CD14-positive monocyte (primary cell): ENCODE results near the gene CAMK1D. TPM values are rescaled to one million over a fixed set of nuclear protein-coding genes. Genes with fewer than 3 reads are reported as not detected.
A peak's percentile ranks its signal among the peaks of the same experiment; 100 is the strongest.

ENCODE experiments used
- DNase-seq, 3 donors: peaks; one replicate each; pipeline ENCODE4 v3.0.0-alpha.2; 2011 to 2022
- H2AFZ ChIP-seq: 2 replicates; pipeline ENCODE4 v1.6.0; 2012; ENCODE audit warnings: mild to moderate bottlenecking, low read depth, low read length, inconsistent platforms; ENCODE audit not compliant: insufficient read depth, poor library complexity, severe bottlenecking
- H3K27ac ChIP-seq, 2 donors: 1 replicate in 1 of 2; 2 replicates in 1 of 2; pipeline ENCODE4 v1.5.1; 2012 to 2013; ENCODE audit warnings: low read length in 2 of 2, control low read depth in 1 of 2, inconsistent platforms in 1 of 2, low read depth in 1 of 2, mild to moderate bottlenecking in 1 of 2
- H3K27me3 ChIP-seq, 2 donors: one replicate each; pipeline versions ENCODE4 v1.6.0 to v1.6.1; 2011 to 2013; ENCODE audit warnings: low read length in 2 of 2; ENCODE audit not compliant: control insufficient read depth in 2 of 2, insufficient read depth in 2 of 2
- H3K36me3 ChIP-seq, 2 donors: replicated peaks in 1 of 2; 1 replicate in 1 of 2; 2 replicates in 1 of 2; pipeline versions ENCODE4 v1.5.1 to v1.6.1; 2012 to 2013; ENCODE audit warnings: low read length in 2 of 2, control low read depth in 1 of 2, inconsistent platforms in 1 of 2, mild to moderate bottlenecking in 1 of 2; ENCODE audit not compliant: insufficient read depth in 2 of 2, control insufficient read depth in 1 of 2
- H3K4me1 ChIP-seq, 2 donors: 1 replicate in 1 of 2; 2 replicates in 1 of 2; pipeline versions ENCODE4 v1.5.1 to v1.6.1; 2012 to 2013; ENCODE audit warnings: low read length in 2 of 2, control low read depth in 1 of 2, inconsistent platforms in 1 of 2, mild to moderate bottlenecking in 1 of 2, moderate library complexity in 1 of 2; ENCODE audit not compliant: insufficient read depth in 2 of 2, control insufficient read depth in 1 of 2
- H3K4me2 ChIP-seq: replicated peaks from 2 replicates; pipeline ENCODE3; 2012; ENCODE audit warnings: low read length, moderate library complexity, mild to moderate bottlenecking; ENCODE audit not compliant: poor library complexity, severe bottlenecking; ENCODE audit errors: extremely low read depth
- H3K4me3 ChIP-seq, 3 experiments: fragments of 200-600 bp in 1 of 3; sonication (generic) in 1 of 3; replicated peaks in 1 of 3; 1 replicate in 2 of 3; 2 replicates in 1 of 3; pipeline ENCODE4 v1.5.1; 2011 to 2013; ENCODE audit warnings: low read length in 3 of 3, mild to moderate bottlenecking in 3 of 3, control low read depth in 2 of 3, low read depth in 2 of 3, inconsistent platforms in 1 of 3, moderate library complexity in 1 of 3
- H3K79me2 ChIP-seq: 2 replicates; pipeline ENCODE4 v1.6.0; 2012; ENCODE audit warnings: mild to moderate bottlenecking, control low read depth, inconsistent platforms, low read length, moderate library complexity; ENCODE audit not compliant: insufficient read depth
- H3K9ac ChIP-seq: 2 replicates; pipeline ENCODE4 v1.6.0; 2017; ENCODE audit warnings: low read length, mild to moderate bottlenecking; ENCODE audit not compliant: insufficient read depth, poor library complexity, severe bottlenecking
- H3K9me3 ChIP-seq, 2 donors: replicated peaks in 1 of 2; 1 replicate in 1 of 2; 2 replicates in 1 of 2; pipeline versions ENCODE4 v1.5.1 to v1.6.1; 2012 to 2013; ENCODE audit warnings: low read length in 2 of 2, control low read depth in 1 of 2; ENCODE audit not compliant: control insufficient read depth in 1 of 2, insufficient read depth in 1 of 2
- H4K20me1 ChIP-seq: 2 replicates; pipeline ENCODE4 v1.6.0; 2012; ENCODE audit warnings: mild to moderate bottlenecking, low read length, control low read depth, moderate library complexity; ENCODE audit not compliant: insufficient read depth
- H3K27ac Mint-ChIP-seq, 7 donors: one replicate each; pipeline ENCODE4 v1.8.0; 2020; ENCODE audit warnings: mild to moderate bottlenecking in 7 of 7, mixed read lengths in 7 of 7, moderate library complexity in 6 of 7, inconsistent platforms in 2 of 7
- H3K27me3 Mint-ChIP-seq, 3 donors: one replicate each; pipeline ENCODE4 v1.8.0; 2021 to 2022; ENCODE audit warnings: low read depth in 3 of 3, mild to moderate bottlenecking in 3 of 3, mixed read lengths in 3 of 3, moderate library complexity in 3 of 3, inconsistent platforms in 1 of 3
- H3K36me3 Mint-ChIP-seq, 2 donors: one replicate each; pipeline ENCODE4 v1.8.0; 2020; ENCODE audit warnings: mixed read lengths in 2 of 2, inconsistent platforms in 1 of 2, mild to moderate bottlenecking in 1 of 2
- H3K4me1 Mint-ChIP-seq: one replicate; pipeline ENCODE4 v1.8.0; 2020; ENCODE audit warnings: mild to moderate bottlenecking, mixed read lengths
- H3K4me3 Mint-ChIP-seq, 2 donors: one replicate each; pipeline ENCODE4 v1.8.0; 2020; ENCODE audit warnings: mild to moderate bottlenecking in 2 of 2, mixed read lengths in 2 of 2, moderate library complexity in 1 of 2
- H3K9me3 Mint-ChIP-seq, 7 donors: one replicate each; pipeline ENCODE4 v1.8.0; 2020 to 2022; ENCODE audit warnings: mixed read lengths in 7 of 7, mild to moderate bottlenecking in 6 of 7, moderate library complexity in 6 of 7, inconsistent platforms in 2 of 7
- WGBS: methylation state at CpG from one replicate; pipeline ENCODE4 v1.1.5; 2013; ENCODE audit warnings: missing lambda C conversion rate; ENCODE audit not compliant: insufficient coverage; 5-methylcytosine and 5-hydroxymethylcytosine counted together
- intact Hi-C, 2 donors: fragments of 100-400 bp; cut with micrococcal nuclease; formaldehyde crosslinking; loops; one replicate each; pipeline versions ENCODE4 v1.15.0 to v1.15.1; 2023
- polyA plus RNA-seq, 3 donors: library from polyadenylated mRNA; depleted of rRNA in 1 of 3; unstranded in 2 of 3; stranded (reverse) in 1 of 3; fragments of 300-500 nt in 2 of 3; fragments of >200 nt in 1 of 3; fragmentation: Illumina TruSeq in 2 of 3; gene quantifications; 1 replicate in 2 of 3; 2 replicates in 1 of 3; pipeline ENCODE4 v1.2.3, GENCODE V29; 2012 to 2021
- TF ChIP-seq, protein P1 (sequence below): fragments of 200-600 bp; IDR thresholded peaks from one replicate; pipeline ENCODE4 v1.8.0; 2022; ENCODE audit warnings: antibody characterized with exemption, mild to moderate bottlenecking

The CAMK1D gene
- polyA plus RNA-seq, 3 donors = 6.7 to 11.8 (median 7.1) TPM

DNA sequence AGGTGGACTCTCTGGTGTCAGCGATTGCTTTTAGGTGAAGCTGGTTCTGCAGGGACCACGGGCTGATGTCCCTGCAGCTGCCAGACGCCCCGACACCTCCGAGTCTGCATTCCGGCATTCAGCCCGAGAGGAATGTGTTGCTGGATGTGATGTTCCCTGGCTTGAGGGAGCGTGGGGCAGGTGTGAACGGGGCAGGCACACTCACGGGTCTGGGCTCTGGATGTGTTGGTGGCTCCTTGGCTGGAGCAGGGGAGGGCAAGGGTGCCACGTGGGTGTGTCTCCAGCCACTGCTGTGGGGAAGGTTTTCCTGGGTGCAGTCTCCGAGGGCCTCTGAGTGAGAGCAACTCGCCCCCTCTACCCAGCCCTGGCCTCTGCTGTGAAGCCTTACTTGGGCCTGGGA lies 140.5 kb downstream of the CAMK1D start:
- intact Hi-C loops = no loop called here
- H3K36me3 Mint-ChIP-seq = no peaks in the 10 kb centered on the region
- peaks cover 4% of the 10 kb centered on the region for H3K4me1 Mint-ChIP-seq
- peak overlapping the region in 1 of 7 donors; percentile 37 for H3K27ac Mint-ChIP-seq
- no peak overlapping the region for H3K4me3 Mint-ChIP-seq
- TF ChIP-seq, protein P1, sequence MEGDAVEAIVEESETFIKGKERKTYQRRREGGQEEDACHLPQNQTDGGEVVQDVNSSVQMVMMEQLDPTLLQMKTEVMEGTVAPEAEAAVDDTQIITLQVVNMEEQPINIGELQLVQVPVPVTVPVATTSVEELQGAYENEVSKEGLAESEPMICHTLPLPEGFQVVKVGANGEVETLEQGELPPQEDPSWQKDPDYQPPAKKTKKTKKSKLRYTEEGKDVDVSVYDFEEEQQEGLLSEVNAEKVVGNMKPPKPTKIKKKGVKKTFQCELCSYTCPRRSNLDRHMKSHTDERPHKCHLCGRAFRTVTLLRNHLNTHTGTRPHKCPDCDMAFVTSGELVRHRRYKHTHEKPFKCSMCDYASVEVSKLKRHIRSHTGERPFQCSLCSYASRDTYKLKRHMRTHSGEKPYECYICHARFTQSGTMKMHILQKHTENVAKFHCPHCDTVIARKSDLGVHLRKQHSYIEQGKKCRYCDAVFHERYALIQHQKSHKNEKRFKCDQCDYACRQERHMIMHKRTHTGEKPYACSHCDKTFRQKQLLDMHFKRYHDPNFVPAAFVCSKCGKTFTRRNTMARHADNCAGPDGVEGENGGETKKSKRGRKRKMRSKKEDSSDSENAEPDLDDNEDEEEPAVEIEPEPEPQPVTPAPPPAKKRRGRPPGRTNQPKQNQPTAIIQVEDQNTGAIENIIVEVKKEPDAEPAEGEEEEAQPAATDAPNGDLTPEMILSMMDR = no peak
- DNase-seq = no peak
- Histone ChIP-seq H3K9ac (no peak overlapping the region), H3K79me2 (no peaks in the 10 kb centered on the region), H3K27me3 (no peaks in the 10 kb centered on the region), H3K9me3 (no peaks in the 10 kb centered on the region), H3K4me2 (no peak overlapping the region), H3K27ac (no peak overlapping the region), H3K4me1 (no peaks in the 10 kb centered on the region), H4K20me1 (peaks cover 75% of the 10 kb centered on the region), H3K4me3 (no peak overlapping the region), H3K36me3 (no peaks in the 10 kb centered on the region), H2AFZ (no peak overlapping the region)
- H3K9me3 Mint-ChIP-seq = peaks cover 0 to 2% (median 0%) of the 10 kb centered on the region in 7 donors
- 95% methylated on average over 10 of the region's 13 CpGs for WGBS
- peaks cover 0 to 10% (median 4%) of the 10 kb centered on the region in 3 donors for H3K27me3 Mint-ChIP-seq

DNA sequence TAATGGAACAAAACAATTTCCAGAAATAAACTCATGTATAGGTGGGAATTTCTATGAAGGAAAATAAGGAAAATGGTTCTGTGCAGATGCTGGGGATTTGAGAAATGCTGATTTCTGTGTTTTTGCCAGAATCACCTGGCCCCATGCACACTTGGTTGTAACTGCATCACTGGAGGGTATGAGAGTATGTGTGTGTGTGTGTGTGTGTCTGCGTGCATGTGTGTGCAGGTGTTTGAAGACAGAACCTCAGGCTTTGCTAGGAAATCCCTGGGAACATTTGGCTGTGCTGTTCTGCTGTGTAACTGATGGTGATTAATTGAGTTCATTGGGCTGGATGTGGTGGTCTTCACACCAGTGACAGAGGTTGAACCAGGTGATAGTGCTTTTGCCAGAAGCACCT lies 141.6 kb downstream of the CAMK1D start:
- H3K4me3 ChIP-seq = no peak overlapping the region
- H3K27me3 ChIP-seq = no peaks in the 10 kb centered on the region
- H3K4me1 Mint-ChIP-seq = no peaks in the 10 kb centered on the region
- 100% methylated on average over 1 of the region's 1 CpG for WGBS
- no peaks in the 10 kb centered on the region for H3K36me3 Mint-ChIP-seq
- no peak overlapping the region for H3K4me3 Mint-ChIP-seq
- peaks cover 0 to 6% (median 4%) of the 10 kb centered on the region in 3 donors for H3K27me3 Mint-ChIP-seq
- no peaks in the 10 kb centered on the region for H3K4me1 ChIP-seq
- H3K9me3 Mint-ChIP-seq = peaks cover 0 to 2% (median 0%) of the 10 kb centered on the region in 7 donors
- H3K27ac Mint-ChIP-seq = no peak overlapping the region
- no peaks in the 10 kb centered on the region for H3K79me2 ChIP-seq
- H3K27ac ChIP-seq = no peak overlapping the region
- no peak overlapping the region for H3K9ac ChIP-seq
- DNase-seq = no peak
- intact Hi-C loops = no loop called here
- H4K20me1 ChIP-seq = peaks cover 72% of the 10 kb centered on the region
- H3K36me3 ChIP-seq = no peaks in the 10 kb centered on the region
- TF ChIP-seq, protein P1 = no peak
- no peak overlapping the region for H2AFZ ChIP-seq
- H3K4me2 ChIP-seq = no peak overlapping the region
- H3K9me3 ChIP-seq = no peaks in the 10 kb centered on the region
